IPS-20b (cell line): Measurements from ENCODE around the gene BTBD1.

ENCODE experiments used
- H3K27ac ChIP-seq: one replicate; pipeline ENCODE4 v1.5.1; 2013; ENCODE audit warnings: low read length
- H3K27me3 ChIP-seq: 2 replicates; pipeline ENCODE4 v1.6.1; 2013; ENCODE audit warnings: mild to moderate bottlenecking, low read length, inconsistent platforms; ENCODE audit not compliant: insufficient read depth
- H3K36me3 ChIP-seq: 2 replicates; pipeline ENCODE4 v1.6.1; 2013; ENCODE audit warnings: low read depth, mild to moderate bottlenecking, inconsistent platforms, low read length, moderate library complexity; ENCODE audit not compliant: insufficient read depth
- H3K4me1 ChIP-seq: 2 replicates; pipeline ENCODE4 v1.6.1; 2013; ENCODE audit warnings: mild to moderate bottlenecking, control low read depth, inconsistent platforms, low read length, moderate library complexity; ENCODE audit not compliant: insufficient read depth
- H3K4me3 ChIP-seq: 2 replicates; pipeline ENCODE4 v1.5.1; 2013; ENCODE audit warnings: mild to moderate bottlenecking, low read length, inconsistent platforms
- H3K9ac ChIP-seq: 2 replicates; pipeline ENCODE4 v1.6.1; 2013; ENCODE audit warnings: low read depth, mild to moderate bottlenecking, inconsistent platforms, low read length, moderate library complexity
- H3K9me3 ChIP-seq: 2 replicates; pipeline ENCODE4 v1.6.1; 2013; ENCODE audit warnings: mild to moderate bottlenecking, low read depth, low read length, inconsistent platforms; ENCODE audit not compliant: insufficient read depth

Gene BTBD1

DNA sequence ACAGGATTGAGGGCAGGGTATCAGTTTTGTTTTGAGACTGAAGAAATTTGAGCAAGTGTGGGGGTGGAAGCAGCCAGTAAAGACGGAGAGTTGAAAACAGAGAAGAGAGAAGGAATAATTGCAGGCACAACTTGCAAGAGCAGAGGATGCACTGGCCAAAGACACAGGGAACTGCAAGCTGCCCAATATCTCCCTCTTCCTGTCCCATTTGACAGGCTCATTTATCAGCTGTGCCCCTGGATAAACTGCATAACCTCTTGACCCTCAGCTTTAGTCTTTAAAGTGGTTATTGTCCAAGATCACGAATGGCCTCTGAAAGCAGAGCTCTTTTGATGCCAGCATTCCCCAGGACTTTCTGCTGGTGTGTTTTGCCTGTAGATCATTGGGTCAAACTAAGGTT lies 86.1 kb downstream of the BTBD1 start:
- no peaks in the 10 kb centered on the region for H3K36me3 ChIP-seq
- peaks cover 13% of the 10 kb centered on the region for H3K27me3 ChIP-seq
- no peak overlapping the region for H3K9ac ChIP-seq
- H3K4me1 ChIP-seq = no peaks in the 10 kb centered on the region
- H3K4me3 ChIP-seq = no peak overlapping the region
- no peak overlapping the region for H3K27ac ChIP-seq
- peaks cover 3% of the 10 kb centered on the region; the same call in 1 of the 2 replicates for H3K9me3 ChIP-seq

DNA sequence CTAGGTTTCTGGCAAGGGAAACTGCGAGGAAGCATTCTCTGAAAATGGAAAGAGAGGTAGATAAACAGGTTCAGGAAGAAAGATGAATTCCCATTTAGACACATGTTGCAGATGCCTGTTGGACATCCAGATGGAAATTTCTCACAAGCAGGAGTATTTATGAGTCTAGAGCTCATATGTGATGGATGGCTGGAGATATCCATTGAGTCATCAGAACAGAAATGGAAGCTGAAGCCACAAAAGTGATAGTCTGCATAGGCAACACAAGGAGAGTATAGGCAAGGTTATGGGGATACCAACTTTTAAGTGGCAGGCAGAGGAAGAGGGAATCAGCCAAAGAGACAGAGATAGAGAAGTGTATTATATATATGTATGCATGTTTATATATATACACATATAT lies 87.3 kb downstream of the BTBD1 start:
- Histone ChIP-seq H3K9me3 (no peaks in the 10 kb centered on the region), H3K36me3 (no peaks in the 10 kb centered on the region), H3K4me3 (no peak overlapping the region), H3K27me3 (peaks cover 3% of the 10 kb centered on the region; the same call in 1 of the 2 replicates), H3K27ac (no peak overlapping the region), H3K4me1 (no peaks in the 10 kb centered on the region), H3K9ac (no peak overlapping the region)

DNA sequence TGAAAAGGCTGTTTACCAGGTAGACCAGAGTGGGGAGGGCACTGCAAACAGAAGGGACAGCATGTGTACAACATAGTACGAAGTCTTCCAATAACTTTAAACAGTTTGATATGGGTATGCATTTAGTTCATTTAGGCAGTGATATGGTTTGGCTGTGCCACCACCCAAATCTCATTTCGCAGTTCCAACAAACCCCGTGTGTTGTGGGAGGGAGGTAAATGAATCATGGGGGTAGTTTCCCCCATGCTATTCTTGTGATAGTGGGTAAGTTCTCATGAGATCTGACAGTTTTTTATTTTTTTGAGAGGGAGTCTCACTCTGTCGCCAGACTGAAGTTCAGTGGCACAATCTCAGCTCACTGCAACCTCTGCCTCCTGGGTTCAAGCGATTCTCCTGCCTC lies 88.6 kb downstream of the BTBD1 start:
- H3K4me1 ChIP-seq = no peaks in the 10 kb centered on the region
- H3K27me3 ChIP-seq = no peaks in the 10 kb centered on the region
- no peak overlapping the region for H3K27ac ChIP-seq
- no peak overlapping the region for H3K9ac ChIP-seq
- H3K4me3 ChIP-seq = no peak overlapping the region
- H3K36me3 ChIP-seq = no peaks in the 10 kb centered on the region
- no peaks in the 10 kb centered on the region for H3K9me3 ChIP-seq

DNA sequence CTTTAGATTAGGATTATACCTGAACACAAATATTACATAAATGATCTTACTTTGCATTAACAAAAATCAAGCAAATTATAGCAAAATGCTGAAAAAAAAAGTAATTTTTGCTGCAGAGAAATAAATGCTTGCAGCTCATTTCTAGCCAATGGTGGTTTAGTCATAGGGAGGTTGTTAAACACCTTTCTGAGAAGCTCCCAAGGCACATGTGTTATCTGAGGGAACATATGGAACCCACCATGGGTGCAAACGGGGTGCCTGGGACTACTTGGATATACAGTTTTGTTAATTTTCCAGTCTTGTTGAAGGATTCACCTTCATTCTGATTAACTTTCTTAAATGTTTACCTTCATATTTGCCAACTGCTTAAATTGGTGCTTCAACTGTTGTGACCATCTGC lies 90.0 kb downstream of the BTBD1 start:
- H3K4me3 ChIP-seq = no peak overlapping the region
- H3K9ac ChIP-seq = no peak overlapping the region
- H3K27ac ChIP-seq = no peak overlapping the region
- H3K36me3 ChIP-seq = no peaks in the 10 kb centered on the region
- H3K4me1 ChIP-seq = no peaks in the 10 kb centered on the region
- no peaks in the 10 kb centered on the region for H3K9me3 ChIP-seq
- H3K27me3 ChIP-seq = no peaks in the 10 kb centered on the region

DNA sequence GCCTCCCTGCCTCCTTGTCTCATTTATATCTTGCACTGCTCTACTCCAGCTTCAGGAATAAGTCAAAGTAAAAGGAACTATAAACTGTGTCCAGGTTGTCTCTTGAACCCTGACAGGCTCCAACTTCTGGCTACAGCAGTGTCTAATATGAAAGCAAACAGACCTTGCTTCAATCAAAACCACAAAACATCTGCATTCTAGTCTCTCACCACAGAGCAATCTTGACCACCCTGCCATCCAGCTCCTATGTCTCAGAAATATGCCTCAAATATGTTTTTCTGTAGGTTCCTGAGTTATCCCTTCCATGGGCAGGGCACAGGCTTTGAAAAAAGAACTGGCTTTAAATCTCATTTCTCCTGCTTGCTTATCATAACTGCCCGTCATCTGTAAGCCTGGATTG lies 94.1 kb downstream of the BTBD1 start:
- Histone ChIP-seq H3K36me3 (no peaks in the 10 kb centered on the region), H3K9ac (no peak overlapping the region), H3K4me1 (no peaks in the 10 kb centered on the region), H3K4me3 (no peak overlapping the region), H3K27ac (no peak overlapping the region), H3K9me3 (no peaks in the 10 kb centered on the region), H3K27me3 (no peaks in the 10 kb centered on the region)

DNA sequence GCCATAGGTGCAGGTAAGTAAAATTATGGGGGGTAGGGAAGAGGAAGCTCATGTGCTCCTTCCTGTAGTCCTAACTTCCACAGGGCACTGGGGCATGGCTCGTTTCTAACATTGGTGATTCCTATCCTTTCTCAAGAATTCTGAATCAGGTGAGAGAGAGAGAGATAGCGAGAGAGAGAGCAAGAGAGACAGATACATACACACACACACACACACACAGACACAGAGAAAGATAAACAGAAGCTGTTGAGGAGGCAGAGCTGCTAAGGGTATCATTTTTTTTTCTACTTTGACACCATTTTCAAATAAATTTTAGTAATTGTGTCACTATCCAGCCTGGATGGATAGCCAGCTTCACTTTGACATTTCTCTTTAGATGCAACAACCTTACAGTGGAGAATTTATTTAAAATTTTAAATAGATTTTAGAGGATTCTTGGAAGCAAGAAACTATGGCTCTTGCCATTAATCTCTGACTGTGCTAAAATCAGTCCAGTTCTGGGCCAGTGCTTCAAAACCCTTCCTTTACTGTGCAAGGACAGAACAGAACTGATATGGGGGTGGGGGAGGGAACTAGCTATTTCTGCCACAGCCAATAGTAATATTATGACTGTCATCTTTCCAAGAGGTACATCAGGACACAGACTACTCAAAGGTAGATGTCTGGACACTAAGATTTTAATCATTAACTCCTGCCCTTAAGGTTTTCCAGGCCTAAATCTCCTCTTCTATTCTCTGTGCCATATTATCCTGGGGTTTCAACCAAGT lies 95.7 kb downstream of the BTBD1 start:
- Histone ChIP-seq H3K9ac (no peak overlapping the region), H3K27ac (no peak overlapping the region), H3K4me1 (no peaks in the 10 kb centered on the region), H3K9me3 (no peaks in the 10 kb centered on the region), H3K27me3 (no peaks in the 10 kb centered on the region), H3K36me3 (no peaks in the 10 kb centered on the region), H3K4me3 (no peak overlapping the region)

DNA sequence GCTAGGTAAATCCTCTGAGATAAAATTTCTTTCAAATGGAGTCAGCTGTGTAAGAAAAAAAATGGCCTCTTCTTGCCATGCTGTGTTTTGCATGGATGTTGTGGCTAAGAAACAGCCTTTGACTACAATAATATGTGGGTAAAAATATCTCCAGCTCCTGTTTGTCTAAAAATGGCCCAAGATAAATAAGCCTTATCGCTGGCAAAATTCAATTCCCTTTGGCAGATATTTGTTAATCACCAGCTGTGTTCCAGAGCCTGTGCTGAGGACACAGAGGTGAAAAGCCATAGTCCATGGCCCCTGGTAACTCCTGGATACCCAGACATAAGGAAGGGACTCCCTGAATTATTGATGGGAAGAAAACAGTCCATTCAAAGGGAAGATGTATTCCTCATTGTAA lies 96.4 kb downstream of the BTBD1 start:
- no peaks in the 10 kb centered on the region for H3K9me3 ChIP-seq
- H3K9ac ChIP-seq = no peak overlapping the region
- H3K4me3 ChIP-seq = no peak overlapping the region
- no peak overlapping the region for H3K27ac ChIP-seq
- no peaks in the 10 kb centered on the region for H3K36me3 ChIP-seq
- H3K27me3 ChIP-seq = no peaks in the 10 kb centered on the region
- no peaks in the 10 kb centered on the region for H3K4me1 ChIP-seq

DNA sequence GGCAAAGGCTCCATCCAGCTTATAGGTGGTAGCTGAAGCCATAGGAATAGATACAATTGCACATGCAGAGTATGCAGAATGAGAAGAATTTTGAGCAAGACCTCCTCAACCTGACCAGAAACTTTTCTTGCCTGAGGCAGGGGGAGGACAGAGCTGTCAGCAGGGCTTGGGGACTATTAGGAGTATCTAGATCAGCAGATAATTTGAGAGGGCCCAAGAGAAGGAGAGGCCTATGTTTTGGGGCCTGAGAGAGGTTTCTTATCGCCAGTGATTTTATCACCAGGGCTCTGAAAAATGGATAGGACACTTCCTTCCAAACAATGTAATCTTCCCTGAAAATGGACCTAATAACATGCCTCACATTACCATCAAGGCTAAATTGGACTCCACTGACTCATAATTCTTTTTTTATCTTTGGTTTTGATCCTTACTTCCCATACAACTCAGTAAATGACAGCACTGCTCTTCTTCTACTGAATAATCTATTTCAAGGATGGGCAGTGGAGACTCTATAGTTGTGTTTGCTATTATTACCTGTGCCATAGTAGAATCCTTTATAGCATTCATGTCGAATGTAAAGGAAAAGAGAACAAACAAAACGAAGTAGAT lies 96.9 kb downstream of the BTBD1 start:
- no peak overlapping the region for H3K4me3 ChIP-seq
- H3K27me3 ChIP-seq = no peaks in the 10 kb centered on the region
- H3K4me1 ChIP-seq = no peaks in the 10 kb centered on the region
- H3K36me3 ChIP-seq = no peaks in the 10 kb centered on the region
- H3K9me3 ChIP-seq = no peaks in the 10 kb centered on the region
- H3K9ac ChIP-seq = no peak overlapping the region
- H3K27ac ChIP-seq = no peak overlapping the region

DNA sequence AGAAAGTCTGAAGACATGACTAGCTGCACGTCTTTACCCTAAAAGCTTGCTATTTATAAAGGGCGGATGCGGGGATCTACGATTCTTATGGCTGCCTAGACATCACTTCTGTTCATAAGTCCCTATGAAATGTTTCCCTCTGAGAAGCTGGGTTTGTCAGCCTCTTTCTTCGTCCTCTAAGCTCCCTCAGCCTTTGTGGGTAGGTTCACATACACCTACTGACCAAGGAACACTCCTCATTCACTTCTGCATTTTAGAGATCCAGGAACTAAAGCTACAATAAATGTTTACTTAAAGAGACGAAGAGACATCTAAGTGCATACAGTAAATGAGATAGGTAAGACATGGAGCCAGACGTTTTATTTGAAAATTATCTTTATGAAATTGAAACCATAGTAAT lies 97.7 kb downstream of the BTBD1 start:
- no peaks in the 10 kb centered on the region for H3K9me3 ChIP-seq

DNA sequence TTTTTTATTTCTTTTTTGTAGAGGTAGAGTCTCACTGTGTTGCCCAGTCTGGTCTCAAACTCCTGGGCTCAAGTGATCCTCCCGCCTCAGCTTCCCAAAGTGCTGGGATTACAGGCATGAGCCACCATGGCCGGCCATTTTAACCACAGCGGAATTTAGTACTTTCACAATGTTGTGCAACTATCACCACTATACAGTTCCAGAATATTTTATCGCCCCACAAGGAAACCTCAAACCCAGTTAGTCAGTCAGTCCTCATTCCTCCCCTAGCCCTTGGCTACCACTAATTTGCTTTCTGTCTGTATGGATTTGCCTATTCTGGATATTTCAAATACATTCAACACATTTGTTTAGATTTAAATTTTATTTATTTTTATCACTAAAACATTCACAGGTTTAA lies 99.0 kb downstream of the BTBD1 start:
- Histone ChIP-seq H3K27ac (no peak overlapping the region), H3K36me3 (no peaks in the 10 kb centered on the region), H3K27me3 (no peaks in the 10 kb centered on the region), H3K9me3 (no peaks in the 10 kb centered on the region), H3K9ac (no peak overlapping the region), H3K4me3 (no peak overlapping the region), H3K4me1 (peaks cover 10% of the 10 kb centered on the region; the same call in 1 of the 2 replicates)

More for the DNA sequence above, 97.7 kb downstream of the BTBD1 start:
- Histone ChIP-seq H3K4me1 (no peaks in the 10 kb centered on the region), H3K36me3 (no peaks in the 10 kb centered on the region), H3K4me3 (no peak overlapping the region), H3K27ac (no peak overlapping the region), H3K9ac (no peak overlapping the region), H3K27me3 (no peaks in the 10 kb centered on the region)

DNA sequence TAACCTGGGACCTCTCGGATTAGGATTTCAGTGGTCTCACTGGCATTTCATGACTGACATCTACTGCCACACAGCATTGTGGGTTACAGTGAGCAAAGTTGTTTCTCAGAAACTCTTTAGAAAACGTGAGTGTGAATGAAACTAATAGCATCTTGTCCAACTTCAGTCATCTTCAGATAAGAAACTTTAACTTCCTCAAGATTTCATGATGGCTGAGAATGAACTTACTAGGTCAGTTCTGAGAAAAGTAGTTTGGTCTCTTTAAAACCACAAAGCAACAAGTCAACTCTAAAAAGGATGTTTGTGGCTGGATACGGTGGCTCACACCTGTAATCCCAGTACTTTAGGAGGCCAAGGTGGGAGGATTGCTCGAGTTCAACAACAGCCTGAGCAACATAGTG lies 100.4 kb downstream of the BTBD1 start:
- Histone ChIP-seq H3K4me3 (no peak overlapping the region), H3K27ac (no peak overlapping the region), H3K9ac (no peak overlapping the region), H3K27me3 (no peaks in the 10 kb centered on the region), H3K9me3 (no peaks in the 10 kb centered on the region), H3K4me1 (peaks cover 10% of the 10 kb centered on the region; the same call in 1 of the 2 replicates), H3K36me3 (no peaks in the 10 kb centered on the region)
